Caco-2 (cell line): ENCODE data around the gene LYST. TPM values are rescaled to one million over a fixed set of nuclear protein-coding genes. Genes with fewer than 3 reads are reported as not detected.
"Not testable (repeated sequence)": the region's sequence is repeated elsewhere in the genome, so short reads cannot be mapped to it uniquely, and the experiment has no call there.

Experiments
- BruUV-seq: library from RNA; stranded (reverse); fragments of 400-500 nt; replicated peaks from 2 replicates; lab custom pipeline; 2021; lab: Mats Ljungman, UMichigan
- CTCF ChIA-PET: fragments of 300-600 bp; sonication (Branson Sonifier 250); formaldehyde crosslinking; loops from one replicate; lab custom pipeline; 2022; ENCODE audit warnings: antibody characterized with exemption; lab: Charles Lee
- POLR2A ChIA-PET: fragments of 300-600 bp; sonication (Branson Sonifier 250); formaldehyde crosslinking; loops from one replicate; lab custom pipeline; 2022; ENCODE audit warnings: antibody characterized with exemption; lab: Charles Lee
- DNase-seq, 2 experiments: peaks; one replicate each; pipeline versions ENCODE4 v3.0.0 to v3.0.0-alpha.2; 2020 to 2022
- H3K27me3 ChIP-seq: replicated peaks from 2 replicates; pipeline ENCODE4 v1.6.0; 2011; ENCODE audit warnings: low read length; ENCODE audit not compliant: control insufficient read depth, insufficient read depth
- H3K36me3 ChIP-seq: 2 replicates; pipeline ENCODE4 v1.5.1; 2011; ENCODE audit warnings: low read length; ENCODE audit not compliant: control insufficient read depth, insufficient read depth
- H3K4me1 ChIP-seq: fragments of 250-450 bp; sonication (Bioruptor Pico); 2 replicates; pipeline ENCODE4 v1.5.1; 2020; ENCODE audit warnings: mild to moderate bottlenecking
- H3K4me3 ChIP-seq: 2 replicates; pipeline ENCODE4 v1.5.1; 2011; ENCODE audit warnings: low read depth, mild to moderate bottlenecking, control low read depth, low read length
- H3K9me3 ChIP-seq: fragments of 250-450 bp; sonication (Bioruptor Pico); 2 replicates; pipeline ENCODE4 v1.5.1; 2020; ENCODE audit warnings: mild to moderate bottlenecking, moderate library complexity
- H3K27ac Mint-ChIP-seq: one replicate; pipeline ENCODE4 v1.8.0; 2022; ENCODE audit warnings: mixed read lengths; ENCODE audit not compliant: unreplicated experiment
- H3K27me3 Mint-ChIP-seq: one replicate; pipeline ENCODE4 v1.8.0; 2022; ENCODE audit warnings: mixed read lengths; ENCODE audit not compliant: insufficient read depth, unreplicated experiment
- H3K36me3 Mint-ChIP-seq: one replicate; pipeline ENCODE4 v1.8.0; 2022; ENCODE audit warnings: mild to moderate bottlenecking, mixed read lengths; ENCODE audit not compliant: insufficient read depth, unreplicated experiment
- H3K4me1 Mint-ChIP-seq: one replicate; pipeline ENCODE4 v1.8.0; 2022; ENCODE audit warnings: low read depth, mixed read lengths; ENCODE audit not compliant: unreplicated experiment
- H3K4me3 Mint-ChIP-seq: one replicate; pipeline ENCODE4 v1.8.0; 2022; ENCODE audit warnings: mild to moderate bottlenecking, moderate library complexity, mixed read lengths; ENCODE audit not compliant: unreplicated experiment
- H3K9me3 Mint-ChIP-seq: one replicate; pipeline ENCODE4 v1.8.0; 2022; ENCODE audit warnings: mixed read lengths; ENCODE audit not compliant: unreplicated experiment
- CTCF ChIP-seq, 2 experiments: fragments of 200-600 bp in 1 of 2; IDR thresholded peaks; 1 replicate in 1 of 2; 2 replicates in 1 of 2; pipeline versions ENCODE4 v1.5.1 to v1.8.0; 2011 to 2022; ENCODE audit warnings: antibody characterized with exemption in 1 of 2, control low read depth in 1 of 2, inconsistent platforms in 1 of 2, low read depth in 1 of 2, low read length in 1 of 2, mild to moderate bottlenecking in 1 of 2, moderate library complexity in 1 of 2; ENCODE audit not compliant: insufficient read depth in 1 of 2, severe bottlenecking in 1 of 2, unreplicated experiment in 1 of 2
- intact Hi-C: fragments of 100-400 bp; cut with micrococcal nuclease; formaldehyde crosslinking; loops from one replicate; pipeline ENCODE4 v1.10.0; 2022; ENCODE audit not compliant: unreplicated experiment
- total RNA-seq: library from RNA; stranded (reverse); gene quantifications from 2 replicates; pipeline ENCODE4 v1.2.3, GENCODE V29; 2022

Gene LYST
- total RNA-seq, 1 experiment from 2014 or later = 5.6 TPM

- no TSS peak for BruUV-seq
- DNase-seq = peak; percentile 51 to 66
- ChIA-PET POLR2A (interaction anchor here (0.6 to 0.7 kb wide), 2 partner anchors 61 to 144 kb away, joined by 4 to 6 read pairs; no protein-coding TSS in a partner anchor), CTCF (interaction anchor here (0.6 kb wide), 1 partner anchor 146 kb away, joined by 4 read pairs; the partner anchor contains the start of gene B3GALNT2)
- Mint-ChIP-seq H3K27me3 (peaks cover 4% of the 10 kb centered on the region), H3K9me3 (no peaks in the 10 kb centered on the region), H3K27ac (peak within 1 kb of the TSS; percentile 8), H3K4me1 (peaks cover 7% of the 10 kb centered on the region), H3K4me3 (peak within 1 kb of the TSS; percentile 68), H3K36me3 (no peaks in the 10 kb centered on the region)
- intact Hi-C loops = loop anchor here (5.0 to 10.0 kb wide), 3 partner anchors 83 to 195 kb away; no protein-coding TSS in a partner anchor
- Histone ChIP-seq H3K4me1 (peaks cover 18% of the 10 kb centered on the region), H3K27me3 (no peaks in the 10 kb centered on the region), H3K9me3 (no peaks in the 10 kb centered on the region), H3K36me3 (no peaks in the 10 kb centered on the region), H3K4me3 (peak within 1 kb of the TSS; percentile 57)
- TF ChIP-seq CTCF (IDR thresholded peaks at IDR 0.05; ENCODE audit: insufficient read depth in 1 of 2, low read depth in 1 of 2, low read length in 1 of 2, severe bottlenecking in 1 of 2, unreplicated experiment in 1 of 2) = no peak
These were observed 217.1 kb downstream of the LYST start, which contains the start of gene GNG4 for GRCh38 chr1:235649368-235650163. Gene GNG4, minus strand, starts transcription at chr1:235649784. Its CDS starts 65,946 bp downstream, at chr1:235583838.

GRCh38 chr1:235648954-235649367 lies 217.7 kb downstream of the LYST start:
- Mint-ChIP-seq H3K4me3 (peak overlapping the region; percentile 68), H3K27ac (peak overlapping the region; percentile 8), H3K36me3 (no peaks in the 10 kb centered on the region), H3K9me3 (no peaks in the 10 kb centered on the region), H3K4me1 (peaks cover 7% of the 10 kb centered on the region), H3K27me3 (peaks cover 4% of the 10 kb centered on the region)
- Histone ChIP-seq H3K36me3 (no peaks in the 10 kb centered on the region), H3K4me1 (peaks cover 18% of the 10 kb centered on the region), H3K9me3 (no peaks in the 10 kb centered on the region), H3K27me3 (no peaks in the 10 kb centered on the region), H3K4me3 (peak overlapping the region; percentile 57)
- CTCF ChIA-PET = interaction anchor here (0.6 kb wide), 1 partner anchor 145 kb away, joined by 4 read pairs; the partner anchor contains the start of gene B3GALNT2
- intact Hi-C loops = loop anchor here (10.0 kb wide), 1 partner anchor 196 kb away; no protein-coding TSS in a partner anchor
- TF ChIP-seq CTCF (IDR thresholded peaks at IDR 0.05; ENCODE audit: insufficient read depth in 1 of 2, low read depth in 1 of 2, low read length in 1 of 2, severe bottlenecking in 1 of 2, unreplicated experiment in 1 of 2) = no peak
- BruUV-seq = no TSS peak
- POLR2A ChIA-PET = interaction anchor here (0.6 kb wide), 1 partner anchor 61 kb away, joined by 4 read pairs; no protein-coding TSS in a partner anchor
- peak; percentile 67 to 77 for DNase-seq

- no peak for TF ChIP-seq CTCF (IDR thresholded peaks at IDR 0.05; ENCODE audit: insufficient read depth in 1 of 2, low read depth in 1 of 2, low read length in 1 of 2, severe bottlenecking in 1 of 2, unreplicated experiment in 1 of 2)
- BruUV-seq = TSS peak; percentile 37
These were observed 218.2 kb downstream of the LYST start for GRCh38 chr1:235648407-235648907.

GRCh38 chr1:235647537-235647936 lies 219.2 kb downstream of the LYST start:
- H3K36me3 Mint-ChIP-seq, H3K27me3 Mint-ChIP-seq, CTCF ChIA-PET, H3K4me3 ChIP-seq, H3K27me3 ChIP-seq, BruUV-seq, H3K36me3 ChIP-seq, POLR2A ChIA-PET, H3K9me3 Mint-ChIP-seq, H3K4me3 Mint-ChIP-seq, H3K27ac Mint-ChIP-seq, H3K9me3 ChIP-seq, DNase-seq: not testable (repeated sequence)
- intact Hi-C loops = loop anchor here (10.0 kb wide), 1 partner anchor 197 kb away; no protein-coding TSS in a partner anchor
- H3K4me1 Mint-ChIP-seq = peaks cover 14% of the 10 kb centered on the region
- peaks cover 18% of the 10 kb centered on the region for H3K4me1 ChIP-seq

More at GRCh38 chr1:235648407-235648907, 218.2 kb downstream of the LYST start:
- no peaks in the 10 kb centered on the region for H3K9me3 ChIP-seq
- Mint-ChIP-seq H3K27me3 (peaks cover 4% of the 10 kb centered on the region), H3K4me1 (peaks cover 7% of the 10 kb centered on the region), H3K27ac (no peak overlapping the region), H3K36me3 (no peaks in the 10 kb centered on the region), H3K4me3 (peak overlapping the region; percentile 68), H3K9me3 (no peaks in the 10 kb centered on the region)
- H3K36me3 ChIP-seq = no peaks in the 10 kb centered on the region
- H3K4me1 ChIP-seq = peaks cover 18% of the 10 kb centered on the region
- peak overlapping the region; percentile 57 for H3K4me3 ChIP-seq
- ChIA-PET CTCF (no interaction called here), POLR2A (no interaction called here)
- intact Hi-C loops = loop anchor here (10.0 kb wide), 1 partner anchor 196 kb away; no protein-coding TSS in a partner anchor
- DNase-seq = no peak
- no peaks in the 10 kb centered on the region for H3K27me3 ChIP-seq
